ENCODE data around the gene CNOT8. TPM values are rescaled to one million over a fixed set of nuclear protein-coding genes. Genes with fewer than 3 reads are reported as not detected.
A peak's percentile ranks its signal among the peaks of the same experiment; 100 is the strongest.

Gene CNOT8
- total RNA-seq, 1 experiment from 2014 or later: 45.6 TPM

DNA sequence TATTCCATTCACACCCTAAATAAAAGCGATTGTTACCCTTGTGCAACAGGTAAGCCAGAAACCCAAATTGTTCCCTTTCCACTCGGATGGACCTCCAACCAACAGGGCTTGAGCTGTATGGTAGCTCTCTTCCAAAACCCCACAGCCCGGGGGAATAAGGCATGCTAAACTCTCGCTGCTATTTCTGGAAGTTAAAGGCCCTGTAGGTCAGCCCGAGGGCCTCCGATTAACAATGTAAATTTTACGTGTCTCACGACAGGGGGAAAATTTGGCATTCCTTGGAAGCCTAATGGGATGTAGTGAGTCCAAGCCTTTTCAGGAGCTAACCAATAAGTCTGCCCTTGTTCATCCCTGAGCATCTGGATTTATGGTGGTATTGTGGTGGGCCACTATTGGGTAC is 26.0 kb downstream of the CNOT8 start:
- H2BK12ac ChIP-seq (ENCODE audit: insufficient read length, low read depth, low read length): no peak overlapping the region
- no peak overlapping the region for H4K5ac ChIP-seq (ENCODE audit: insufficient read length, low read depth, low read length)
- peaks cover 7 to 8% of the 10 kb centered on the region in 2 experiments for H3K4me1 Mint-ChIP-seq
- H3K4ac ChIP-seq (ENCODE audit: low read depth, low read length): no peak overlapping the region
- no peak overlapping the region for H2BK15ac ChIP-seq (ENCODE audit: low read depth, low read length)
- H3K56ac ChIP-seq (ENCODE audit: insufficient read length, low read depth, low read length): no peak overlapping the region
- H4K20me1 ChIP-seq (ENCODE audit: control insufficient read depth, insufficient read depth, insufficient read length): no peaks in the 10 kb centered on the region
- TF ChIP-seq, protein P1, sequence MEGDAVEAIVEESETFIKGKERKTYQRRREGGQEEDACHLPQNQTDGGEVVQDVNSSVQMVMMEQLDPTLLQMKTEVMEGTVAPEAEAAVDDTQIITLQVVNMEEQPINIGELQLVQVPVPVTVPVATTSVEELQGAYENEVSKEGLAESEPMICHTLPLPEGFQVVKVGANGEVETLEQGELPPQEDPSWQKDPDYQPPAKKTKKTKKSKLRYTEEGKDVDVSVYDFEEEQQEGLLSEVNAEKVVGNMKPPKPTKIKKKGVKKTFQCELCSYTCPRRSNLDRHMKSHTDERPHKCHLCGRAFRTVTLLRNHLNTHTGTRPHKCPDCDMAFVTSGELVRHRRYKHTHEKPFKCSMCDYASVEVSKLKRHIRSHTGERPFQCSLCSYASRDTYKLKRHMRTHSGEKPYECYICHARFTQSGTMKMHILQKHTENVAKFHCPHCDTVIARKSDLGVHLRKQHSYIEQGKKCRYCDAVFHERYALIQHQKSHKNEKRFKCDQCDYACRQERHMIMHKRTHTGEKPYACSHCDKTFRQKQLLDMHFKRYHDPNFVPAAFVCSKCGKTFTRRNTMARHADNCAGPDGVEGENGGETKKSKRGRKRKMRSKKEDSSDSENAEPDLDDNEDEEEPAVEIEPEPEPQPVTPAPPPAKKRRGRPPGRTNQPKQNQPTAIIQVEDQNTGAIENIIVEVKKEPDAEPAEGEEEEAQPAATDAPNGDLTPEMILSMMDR (conservative IDR thresholded peaks at IDR 0.05): no peak
- no peak overlapping the region for H4K8ac ChIP-seq (replicated peaks; ENCODE audit: insufficient read length, low read depth, low read length)
- no peak overlapping the region for H4K91ac ChIP-seq (ENCODE audit: insufficient read length, low read depth, low read length)
- H3K27ac Mint-ChIP-seq: no peak overlapping the region; a peak in 1 of 7 replicates
- no peaks in the 10 kb centered on the region for H3K79me1 ChIP-seq (ENCODE audit: insufficient read depth, low read depth, low read length, poor library complexity, severe bottlenecking)
- no CpG with 5 or more reads among the region's 8 CpGs for WGBS (ENCODE audit: extremely low coverage, insufficient read length, low lambda C conversion rate)
- no peaks in the 10 kb centered on the region for H3K79me2 ChIP-seq (ENCODE audit: insufficient read depth, low read length)
- H3K9me3 Mint-ChIP-seq: peaks cover 20 to 21% of the 10 kb centered on the region in 2 experiments
- no peaks in the 10 kb centered on the region for H3K23me2 ChIP-seq (ENCODE audit: insufficient read length, low read depth, low read length, poor library complexity, severe bottlenecking)
- H3K27me3 Mint-ChIP-seq (ENCODE audit: low read depth): no peaks in the 10 kb centered on the region
- H3K4me2 ChIP-seq (ENCODE audit: insufficient read depth, insufficient read length, low read length): no peak overlapping the region
- H2BK120ac ChIP-seq (ENCODE audit: low read depth, low read length, poor library complexity, severe bottlenecking): no peak overlapping the region
- H3K36me3 Mint-ChIP-seq (ENCODE audit: insufficient read depth in 1 of 3, low read depth in 3 of 3): peaks cover 55 to 85% (median 63%) of the 10 kb centered on the region in 3 experiments
- H3K18ac ChIP-seq (ENCODE audit: insufficient read length, low read depth, low read length): no peak overlapping the region
- no peak overlapping the region for H3T11ph ChIP-seq (ENCODE audit: low read length)
- H3K9ac ChIP-seq (ENCODE audit: extremely low read depth, insufficient read length, low read length): no peak overlapping the region
- no peak overlapping the region for H2AFZ ChIP-seq (ENCODE audit: low read length)
- peak; percentile 71 for DNase-seq
- H3K27me3 ChIP-seq (ENCODE audit: insufficient read depth, low read length): no peaks in the 10 kb centered on the region
- no peak overlapping the region for H2BK5ac ChIP-seq (ENCODE audit: insufficient read length, low read length)
- no peak overlapping the region for H3K23ac ChIP-seq (ENCODE audit: insufficient read length, low read depth, low read length)
- no peak overlapping the region for H3K27ac ChIP-seq (ENCODE audit: insufficient read length, low read depth, low read length)
- H3K9me3 ChIP-seq (ENCODE audit: control insufficient read depth, low read depth, low read length): peaks cover 17% of the 10 kb centered on the region
- no peak overlapping the region for H3K4me3 Mint-ChIP-seq
- H3K14ac ChIP-seq (ENCODE audit: insufficient read depth, low read length): no peak overlapping the region
- H3K4me1 ChIP-seq (ENCODE audit: insufficient read depth, low read length): peaks cover 2% of the 10 kb centered on the region; the same call in 1 of the 2 replicates
- H2BK20ac ChIP-seq (ENCODE audit: low read depth, low read length, poor library complexity, severe bottlenecking): no peak overlapping the region
- no peak overlapping the region for H2AK5ac ChIP-seq (ENCODE audit: insufficient read length, low read length)
